Lower leg skin (tissue), 3 donors: ENCODE data around the gene SCEL.

Experiments
- POLR2A ChIP-seq, 2 donors: fragments of 450-650 bp; IDR thresholded peaks; one replicate each; pipeline ENCODE4 v1.6.1; 2016 to 2017; ENCODE audit warnings: antibody characterized with exemption in 2 of 2, mild to moderate bottlenecking in 1 of 2, moderate library complexity in 1 of 2
- TF ChIP-seq, protein P1 (sequence below), 3 donors: fragments of 450-650 bp; IDR thresholded peaks; one replicate each; pipeline ENCODE4 v1.5.1; 2016; ENCODE audit warnings: antibody characterized with exemption in 3 of 3, mild to moderate bottlenecking in 3 of 3, moderate library complexity in 2 of 3

DNA sequence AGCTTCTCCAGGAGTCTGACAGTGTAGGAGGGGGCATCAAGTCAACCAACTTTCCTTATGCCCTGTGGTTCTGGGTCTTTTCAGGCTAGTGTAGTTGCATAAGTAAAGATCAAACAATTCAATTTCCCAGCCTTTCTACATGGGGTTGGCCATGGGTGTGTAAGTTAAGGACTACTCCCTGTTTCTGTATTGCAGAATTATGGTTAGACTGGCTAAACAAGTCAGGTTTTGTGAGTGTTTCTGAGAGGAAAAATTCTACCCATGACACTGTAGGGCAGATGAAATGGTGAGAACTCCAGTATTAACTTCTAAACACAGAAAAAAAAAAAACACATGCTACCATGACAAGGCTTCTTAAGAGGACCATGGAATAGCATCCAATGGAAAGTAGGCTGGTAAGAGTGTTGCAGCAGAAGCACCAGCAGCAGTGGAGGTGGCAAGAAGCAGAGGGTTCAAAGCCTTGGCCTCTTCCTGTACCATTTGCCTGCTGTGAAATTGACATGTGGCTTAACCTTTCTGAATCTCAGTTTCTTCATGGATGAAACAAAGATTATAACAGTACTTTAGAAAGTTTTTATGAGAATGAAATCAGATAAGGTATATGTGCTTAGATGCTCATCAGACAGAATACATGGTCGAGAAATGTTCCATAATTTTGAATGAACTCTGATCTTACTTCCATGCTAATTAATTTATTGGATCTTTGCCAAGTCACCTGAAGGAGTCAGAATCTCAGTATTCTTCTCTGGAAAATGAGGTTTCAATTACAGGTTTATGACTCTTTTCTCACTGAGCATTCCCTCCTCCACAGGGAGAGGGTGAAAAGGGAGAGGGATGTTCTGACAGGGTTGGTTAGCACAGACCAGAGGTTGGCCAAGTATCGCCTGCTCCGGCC, 11.4 kb upstream of the SCEL start:
- TF ChIP-seq, protein P1, sequence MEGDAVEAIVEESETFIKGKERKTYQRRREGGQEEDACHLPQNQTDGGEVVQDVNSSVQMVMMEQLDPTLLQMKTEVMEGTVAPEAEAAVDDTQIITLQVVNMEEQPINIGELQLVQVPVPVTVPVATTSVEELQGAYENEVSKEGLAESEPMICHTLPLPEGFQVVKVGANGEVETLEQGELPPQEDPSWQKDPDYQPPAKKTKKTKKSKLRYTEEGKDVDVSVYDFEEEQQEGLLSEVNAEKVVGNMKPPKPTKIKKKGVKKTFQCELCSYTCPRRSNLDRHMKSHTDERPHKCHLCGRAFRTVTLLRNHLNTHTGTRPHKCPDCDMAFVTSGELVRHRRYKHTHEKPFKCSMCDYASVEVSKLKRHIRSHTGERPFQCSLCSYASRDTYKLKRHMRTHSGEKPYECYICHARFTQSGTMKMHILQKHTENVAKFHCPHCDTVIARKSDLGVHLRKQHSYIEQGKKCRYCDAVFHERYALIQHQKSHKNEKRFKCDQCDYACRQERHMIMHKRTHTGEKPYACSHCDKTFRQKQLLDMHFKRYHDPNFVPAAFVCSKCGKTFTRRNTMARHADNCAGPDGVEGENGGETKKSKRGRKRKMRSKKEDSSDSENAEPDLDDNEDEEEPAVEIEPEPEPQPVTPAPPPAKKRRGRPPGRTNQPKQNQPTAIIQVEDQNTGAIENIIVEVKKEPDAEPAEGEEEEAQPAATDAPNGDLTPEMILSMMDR (IDR thresholded peaks at IDR 0.05), result no peak
- no peak for TF ChIP-seq POLR2A (IDR thresholded peaks at IDR 0.05)
